Thoracic aorta (tissue), 2 donors: ENCODE measurements around the gene GLIPR1. TPM values are rescaled to one million over a fixed set of nuclear protein-coding genes. Genes with fewer than 3 reads are reported as not detected.

Experiments
- ATAC-seq: fragments of 150-250 bp; one replicate; pipeline ENCODE4 v1.8.0; 2017; ENCODE audit warnings: low read depth; ENCODE audit not compliant: insufficient number of reproducible peaks, low FRiP score
- DNase-seq: peaks from one replicate; pipeline ENCODE4 v3.0.0-alpha.2; 2020; ENCODE audit warnings: low spot score
- H3K27ac ChIP-seq, 2 donors: fragments of 200-600 bp; sonication (generic); 1 replicate in 1 of 2; 2 replicates in 1 of 2; pipeline ENCODE4 v1.5.1; 2016; ENCODE audit warnings: mild to moderate bottlenecking in 2 of 2, moderate library complexity in 2 of 2
- H3K27me3 ChIP-seq: fragments of 200-600 bp; sonication (generic); replicated peaks from 2 replicates; pipeline ENCODE4 v1.6.0; 2016; ENCODE audit warnings: mild to moderate bottlenecking; ENCODE audit not compliant: insufficient read depth
- H3K36me3 ChIP-seq: fragments of 200-600 bp; sonication (generic); one replicate; pipeline ENCODE4 v1.5.1; 2016
- H3K4me1 ChIP-seq, 2 donors: fragments of 200-600 bp; sonication (generic); 1 replicate in 1 of 2; 2 replicates in 1 of 2; pipeline versions ENCODE4 v1.5.1 to v1.6.0; 2016; ENCODE audit warnings: low read depth in 2 of 2, mild to moderate bottlenecking in 1 of 2; ENCODE audit not compliant: control insufficient read depth in 1 of 2
- H3K4me3 ChIP-seq: fragments of 200-600 bp; sonication (generic); 2 replicates; pipeline ENCODE4 v1.5.1; 2016; ENCODE audit warnings: mild to moderate bottlenecking
- H3K9me3 ChIP-seq: fragments of 200-600 bp; sonication (generic); 2 replicates; pipeline ENCODE4 v1.5.1; 2016
- CTCF ChIP-seq: fragments of 200-600 bp; sonication (generic); IDR thresholded peaks from one replicate; pipeline ENCODE4 v1.5.1; 2019; ENCODE audit warnings: antibody characterized with exemption
- total RNA-seq, 2 donors: library from RNA; depleted of rRNA; stranded (reverse); fragments of >200 nt; gene quantifications; one replicate each; pipeline versions ENCODE4 v1.1.0 to v1.2.3, GENCODE V29; 2016

The GLIPR1 gene
- total RNA-seq, 2 donors from 2014 or later: 66.9 to 103 TPM

- H3K36me3 ChIP-seq: no peaks in the 10 kb centered on the region
Observed at GRCh38 chr12:75553398-75553797, 72.8 kb downstream of the GLIPR1 start.

More at GRCh38 chr12:75553398-75553797, 72.8 kb downstream of the GLIPR1 start:
- Histone ChIP-seq H3K27ac (no peak overlapping the region), H3K27me3 (no peaks in the 10 kb centered on the region), H3K4me1 (peaks cover 6 to 11% of the 10 kb centered on the region in 2 donors), H3K4me3 (no peak overlapping the region), H3K9me3 (no peaks in the 10 kb centered on the region)
- no peak for DNase-seq
- no peak for TF ChIP-seq CTCF
- no peak for ATAC-seq

Other genes with a start within 250 kb of the GLIPR1 start
- 10 to 100 TPM; 18.7 to 23.0 TPM for gene CAPS2, start 150.4 kb upstream of the GLIPR1 start, total RNA-seq
- gene GLIPR1L1, start 146.1 kb upstream of the GLIPR1 start, total RNA-seq: not detected
- 1 to 10 TPM in 1 of 2 donors, under 1 TPM in 1; 0.41 to 1.8 TPM for gene GLIPR1L2, start 89.7 kb upstream of the GLIPR1 start, total RNA-seq
- 10 to 100 TPM; 30.6 to 46.8 TPM for gene KRR1, start 30.9 kb downstream of the GLIPR1 start, total RNA-seq